ENCODE data around the gene CDC14A.

GRCh38 chr1:100419072-100419471 lies 66.8 kb downstream of the CDC14A start:
- TF ChIP-seq, protein P1, sequence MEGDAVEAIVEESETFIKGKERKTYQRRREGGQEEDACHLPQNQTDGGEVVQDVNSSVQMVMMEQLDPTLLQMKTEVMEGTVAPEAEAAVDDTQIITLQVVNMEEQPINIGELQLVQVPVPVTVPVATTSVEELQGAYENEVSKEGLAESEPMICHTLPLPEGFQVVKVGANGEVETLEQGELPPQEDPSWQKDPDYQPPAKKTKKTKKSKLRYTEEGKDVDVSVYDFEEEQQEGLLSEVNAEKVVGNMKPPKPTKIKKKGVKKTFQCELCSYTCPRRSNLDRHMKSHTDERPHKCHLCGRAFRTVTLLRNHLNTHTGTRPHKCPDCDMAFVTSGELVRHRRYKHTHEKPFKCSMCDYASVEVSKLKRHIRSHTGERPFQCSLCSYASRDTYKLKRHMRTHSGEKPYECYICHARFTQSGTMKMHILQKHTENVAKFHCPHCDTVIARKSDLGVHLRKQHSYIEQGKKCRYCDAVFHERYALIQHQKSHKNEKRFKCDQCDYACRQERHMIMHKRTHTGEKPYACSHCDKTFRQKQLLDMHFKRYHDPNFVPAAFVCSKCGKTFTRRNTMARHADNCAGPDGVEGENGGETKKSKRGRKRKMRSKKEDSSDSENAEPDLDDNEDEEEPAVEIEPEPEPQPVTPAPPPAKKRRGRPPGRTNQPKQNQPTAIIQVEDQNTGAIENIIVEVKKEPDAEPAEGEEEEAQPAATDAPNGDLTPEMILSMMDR (IDR thresholded peaks at IDR 0.05; ENCODE audit: control extremely low read depth in 1 of 3, insufficient read depth in 1 of 3, low read depth in 1 of 3, low read length in 3 of 3), result no peak
- TF ChIP-seq HDAC2 (IDR thresholded peaks at IDR 0.05; ENCODE audit: borderline replicate concordance in 1 of 2, low read depth in 2 of 2, low read length in 2 of 2) (no peak), SP2 (IDR thresholded peaks at IDR 0.05; ENCODE audit: low read length) (no peak), SIN3A (conservative IDR thresholded peaks at IDR 0.05 in 1 of 2, IDR thresholded peaks at IDR 0.05 in 1 of 2; ENCODE audit: low read depth in 1 of 2, low read length in 2 of 2) (no peak)

Data from H1 (cell line).